Measurements from ENCODE around the gene RABGAP1. TPM values are rescaled to one million over a fixed set of nuclear protein-coding genes. Genes with fewer than 3 reads are reported as not detected.
A peak's percentile ranks its signal among the peaks of the same experiment; 100 is the strongest.

The RABGAP1 gene
- total RNA-seq, 4 donors from 2014 or later = 64.3 to 116 (median 79.5) TPM

- 72% methylated on average over 8 of the region's 8 CpGs for WGBS
- H3K27ac ChIP-seq (replicated peaks in 1 of 4) = no peak overlapping the region
- H3K36me3 ChIP-seq = peaks cover 14 to 70% (median 46%) of the 10 kb centered on the region in 4 donors
Measured at GRCh38 chr9:122988920-122989621, 48.3 kb downstream of the RABGAP1 start.

GRCh38 chr9:122991370-122991830, 50.6 kb downstream of the RABGAP1 start:
- Histone ChIP-seq H3K36me3 (peaks cover 8 to 58% (median 31%) of the 10 kb centered on the region in 4 donors), H3K9me3 (no peaks in the 10 kb centered on the region), H3K4me3 (no peak overlapping the region), H3K27ac (replicated peaks in 1 of 4) (peak overlapping the region in 3 of 4 donors; percentile 3 to 15 (median 8)), H3K4me1 (peaks cover 0 to 16% (median 2%) of the 10 kb centered on the region in 4 donors), H3K27me3 (no peaks in the 10 kb centered on the region)
- intact Hi-C loops (cut with DNase I) = loop anchor here (5.0 kb wide), 1 partner anchor 79 kb away; the partner anchor contains the start of gene ZBTB6
- no peak for DNase-seq (ENCODE audit: extremely low spot score)
- TF ChIP-seq CTCF (IDR thresholded peaks at IDR 0.05) = peak; percentile 71 to 78 (median 75)
- no peak for TF ChIP-seq POLR2A (IDR thresholded peaks at IDR 0.05; ENCODE audit: low read depth)
- TF ChIP-seq POLR2AphosphoS5 (IDR thresholded peaks at IDR 0.05) = peak in 1 of 2 donors; percentile 12
- TF ChIP-seq EP300 (IDR thresholded peaks at IDR 0.05) = no peak
- 31% methylated on average over 4 of the region's 4 CpGs for WGBS

More at GRCh38 chr9:122988920-122989621, 48.3 kb downstream of the RABGAP1 start:
- Histone ChIP-seq H3K4me1 (peaks cover 0 to 9% (median 2%) of the 10 kb centered on the region in 4 donors), H3K27me3 (no peaks in the 10 kb centered on the region), H3K4me3 (no peak overlapping the region), H3K9me3 (no peaks in the 10 kb centered on the region)
- intact Hi-C loops (cut with DNase I) = no loop called here
- no peak for DNase-seq (ENCODE audit: extremely low spot score)
- TF ChIP-seq POLR2AphosphoS5 (IDR thresholded peaks at IDR 0.05) (no peak), EP300 (IDR thresholded peaks at IDR 0.05) (no peak), POLR2A (IDR thresholded peaks at IDR 0.05; ENCODE audit: low read depth) (no peak), CTCF (IDR thresholded peaks at IDR 0.05) (no peak)

- H3K27ac ChIP-seq (replicated peaks in 1 of 4) = no peak overlapping the region
- peaks cover 0 to 12% (median 5%) of the 10 kb centered on the region in 4 donors for H3K4me1 ChIP-seq
- intact Hi-C loops (cut with DNase I) = no loop called here
- H3K27me3 ChIP-seq = no peaks in the 10 kb centered on the region
- DNase-seq (ENCODE audit: extremely low spot score) = no peak
- H3K36me3 ChIP-seq = peaks cover 11 to 69% (median 42%) of the 10 kb centered on the region in 4 donors
- no peak overlapping the region for H3K4me3 ChIP-seq
- TF ChIP-seq EP300 (IDR thresholded peaks at IDR 0.05) (no peak), POLR2A (IDR thresholded peaks at IDR 0.05; ENCODE audit: low read depth) (no peak), POLR2AphosphoS5 (IDR thresholded peaks at IDR 0.05) (no peak), CTCF (IDR thresholded peaks at IDR 0.05) (no peak)
- 95% methylated on average over 1 of the region's 1 CpG for WGBS
- no peaks in the 10 kb centered on the region for H3K9me3 ChIP-seq
Measured at GRCh38 chr9:122996586-122996985, 55.8 kb downstream of the RABGAP1 start.

DNA sequence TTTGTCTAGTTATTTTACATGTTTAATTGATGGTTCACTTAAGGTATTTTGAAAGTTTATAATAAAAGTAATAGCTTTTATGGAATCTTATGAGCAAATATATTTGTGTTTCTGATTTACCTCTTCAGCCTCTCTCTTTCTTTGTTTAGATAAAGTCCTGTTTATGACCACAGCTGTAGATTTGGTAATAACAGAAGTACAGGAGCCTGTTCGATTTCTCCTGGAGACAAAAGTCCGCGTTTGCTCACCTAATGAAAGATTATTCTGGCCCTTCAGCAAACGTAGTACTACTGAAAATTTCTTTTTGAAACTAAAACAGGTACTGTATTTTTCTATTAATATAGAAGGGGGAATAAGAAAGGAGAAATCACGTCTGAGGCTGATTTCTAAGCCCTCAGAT, 57.6 kb downstream of the RABGAP1 start:
- H3K27me3 ChIP-seq = no peaks in the 10 kb centered on the region
- no peaks in the 10 kb centered on the region for H3K9me3 ChIP-seq
- intact Hi-C loops (cut with DNase I) = no loop called here
- H3K4me1 ChIP-seq = peaks cover 2 to 18% (median 14%) of the 10 kb centered on the region in 4 donors
- peak overlapping the region in 2 of 4 donors; percentile 10 to 12 for H3K27ac ChIP-seq (replicated peaks in 1 of 4)
- DNase-seq (ENCODE audit: extremely low spot score) = no peak
- H3K4me3 ChIP-seq = no peak overlapping the region
- H3K36me3 ChIP-seq = peaks cover 11 to 62% (median 40%) of the 10 kb centered on the region in 4 donors
- TF ChIP-seq POLR2AphosphoS5 (IDR thresholded peaks at IDR 0.05) = no peak
- TF ChIP-seq POLR2A (IDR thresholded peaks at IDR 0.05; ENCODE audit: low read depth) = no peak
- no peak for TF ChIP-seq CTCF (IDR thresholded peaks at IDR 0.05)
- TF ChIP-seq EP300 (IDR thresholded peaks at IDR 0.05) = no peak
- WGBS = 81% methylated on average over 5 of the region's 5 CpGs

All from esophagus muscularis mucosa (tissue), 4 donors.